ENCODE data around the gene SNX24.

DNA sequence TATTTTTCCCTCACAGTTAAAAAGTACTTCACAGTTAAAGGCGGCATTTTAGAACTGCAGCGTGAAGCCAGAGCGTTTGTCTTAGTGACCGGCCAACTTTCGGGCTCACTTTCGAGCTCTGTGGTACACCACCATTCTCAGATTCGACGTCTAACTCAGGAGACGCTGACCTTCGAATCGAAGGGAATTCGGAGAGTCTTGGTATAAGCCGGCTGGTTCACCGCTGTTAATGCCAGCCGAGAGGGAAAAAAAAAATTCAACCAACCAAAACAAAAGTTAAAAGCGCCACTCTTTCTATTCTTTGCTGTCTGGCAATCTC, 544 bp upstream of the SNX24 start:
- TF ChIP-seq, protein P1, sequence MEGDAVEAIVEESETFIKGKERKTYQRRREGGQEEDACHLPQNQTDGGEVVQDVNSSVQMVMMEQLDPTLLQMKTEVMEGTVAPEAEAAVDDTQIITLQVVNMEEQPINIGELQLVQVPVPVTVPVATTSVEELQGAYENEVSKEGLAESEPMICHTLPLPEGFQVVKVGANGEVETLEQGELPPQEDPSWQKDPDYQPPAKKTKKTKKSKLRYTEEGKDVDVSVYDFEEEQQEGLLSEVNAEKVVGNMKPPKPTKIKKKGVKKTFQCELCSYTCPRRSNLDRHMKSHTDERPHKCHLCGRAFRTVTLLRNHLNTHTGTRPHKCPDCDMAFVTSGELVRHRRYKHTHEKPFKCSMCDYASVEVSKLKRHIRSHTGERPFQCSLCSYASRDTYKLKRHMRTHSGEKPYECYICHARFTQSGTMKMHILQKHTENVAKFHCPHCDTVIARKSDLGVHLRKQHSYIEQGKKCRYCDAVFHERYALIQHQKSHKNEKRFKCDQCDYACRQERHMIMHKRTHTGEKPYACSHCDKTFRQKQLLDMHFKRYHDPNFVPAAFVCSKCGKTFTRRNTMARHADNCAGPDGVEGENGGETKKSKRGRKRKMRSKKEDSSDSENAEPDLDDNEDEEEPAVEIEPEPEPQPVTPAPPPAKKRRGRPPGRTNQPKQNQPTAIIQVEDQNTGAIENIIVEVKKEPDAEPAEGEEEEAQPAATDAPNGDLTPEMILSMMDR (IDR thresholded peaks at IDR 0.05): no peak
- no peak for TF ChIP-seq EZH2 (IDR thresholded peaks at IDR 0.05)

Measured in neural progenitor cell (in vitro differentiated cells).